Gastroesophageal sphincter (tissue), 4 donors: ENCODE data around the gene PMEL. TPM values are rescaled to one million over a fixed set of nuclear protein-coding genes. Genes with fewer than 3 reads are reported as not detected.
"Not testable (repeated sequence)": the region's sequence is repeated elsewhere in the genome, so short reads cannot be mapped to it uniquely, and the experiment has no call there.

Experiments used
- ATAC-seq: fragments of 150-250 bp; one replicate; pipeline ENCODE4 v1.9.1; 2016; ENCODE audit warnings: mild to moderate bottlenecking, moderate library complexity
- H3K27ac ChIP-seq, 4 donors: fragments of 200-600 bp; sonication (generic) in 3 of 4; 1 replicate in 3 of 4; 2 replicates in 1 of 4; pipeline ENCODE4 v1.5.1; 2016 to 2019
- H3K27me3 ChIP-seq: fragments of 200-600 bp; sonication (generic); one replicate; pipeline ENCODE4 v1.5.1; 2019
- H3K36me3 ChIP-seq, 2 donors: fragments of 200-600 bp; sonication (generic); one replicate each; pipeline ENCODE4 v1.5.1; 2019; ENCODE audit warnings: control low read depth in 1 of 2
- H3K4me1 ChIP-seq, 3 donors: fragments of 200-600 bp; sonication (generic); 1 replicate in 2 of 3; 2 replicates in 1 of 3; pipeline ENCODE4 v1.5.1; 2016 to 2019; ENCODE audit warnings: control low read depth in 2 of 3
- H3K4me3 ChIP-seq, 2 donors: fragments of 200-600 bp; sonication (generic); one replicate each; pipeline ENCODE4 v1.5.1; 2019; ENCODE audit warnings: mild to moderate bottlenecking in 1 of 2, moderate library complexity in 1 of 2
- H3K9me3 ChIP-seq, 3 donors: fragments of 200-600 bp; sonication (generic); one replicate each; pipeline ENCODE4 v1.5.1; 2017 to 2019; ENCODE audit warnings: control low read depth in 2 of 3
- CTCF ChIP-seq, 4 experiments: fragments of 200-600 bp in 2 of 4; fragments of 450-650 bp in 2 of 4; sonication (generic) in 1 of 4; IDR thresholded peaks; one replicate each; pipeline ENCODE4 v1.5.1; 2017 to 2019; ENCODE audit warnings: antibody characterized with exemption in 4 of 4, mild to moderate bottlenecking in 2 of 4, moderate library complexity in 2 of 4
- EP300 ChIP-seq: sonication (generic); formaldehyde crosslinking; IDR thresholded peaks from one replicate; pipeline ENCODE4 v1.6.1; 2017; ENCODE audit warnings: antibody characterized with exemption, mild to moderate bottlenecking
- POLR2A ChIP-seq, 2 donors: fragments of 450-650 bp; IDR thresholded peaks; one replicate each; pipeline ENCODE4 v1.6.1; 2017; ENCODE audit warnings: antibody characterized with exemption in 2 of 2, mild to moderate bottlenecking in 2 of 2, moderate library complexity in 1 of 2
- POLR2AphosphoS5 ChIP-seq: sonication (generic); formaldehyde crosslinking; IDR thresholded peaks from one replicate; pipeline ENCODE4 v1.6.1; 2017; ENCODE audit warnings: antibody characterized with exemption
- WGBS, 2 donors: methylation state at CpG; one replicate each; pipeline ENCODE4 v1.1.5; 2018; ENCODE audit warnings: low coverage in 1 of 2; 5-methylcytosine and 5-hydroxymethylcytosine counted together
- total RNA-seq, 4 donors: library from RNA; depleted of rRNA; stranded (reverse); fragments of >200 nt; gene quantifications; one replicate each; pipeline ENCODE4 v1.1.0, GENCODE V29; 2016

The PMEL gene
- total RNA-seq, 4 donors from 2014 or later = 0.20 to 4.7 (median 0.67) TPM; not detected in 1

GRCh38 chr12:55983232-55983842 lies 17.5 kb upstream of the PMEL start:
- TF ChIP-seq POLR2A (IDR thresholded peaks at IDR 0.05) (no peak), EP300 (no peak), CTCF (IDR thresholded peaks at IDR 0.05) (no peak), POLR2AphosphoS5 (no peak)
- Histone ChIP-seq H3K27ac (no peak overlapping the region), H3K36me3 (peaks cover 0 to 67% of the 10 kb centered on the region in 2 donors), H3K4me1 (peaks cover 0 to 14% (median 0%) of the 10 kb centered on the region in 3 donors), H3K27me3 (no peaks in the 10 kb centered on the region), H3K9me3 (no peaks in the 10 kb centered on the region), H3K4me3 (no peak overlapping the region)
- no peak for ATAC-seq
- WGBS, 2 donors = 70 to 72% methylated on average over 3 of the region's 4 CpGs

GRCh38 chr12:55982319-55982936 lies 16.6 kb upstream of the PMEL start:
- 63 to 72% methylated on average over 3 of the region's 3 CpGs for WGBS, 2 donors
- Histone ChIP-seq H3K36me3 (peaks cover 0 to 58% of the 10 kb centered on the region in 2 donors), H3K4me1 (peaks cover 0 to 23% (median 0%) of the 10 kb centered on the region in 3 donors), H3K4me3 (no peak overlapping the region), H3K27me3 (no peaks in the 10 kb centered on the region), H3K9me3 (no peaks in the 10 kb centered on the region), H3K27ac (no peak overlapping the region)
- no peak for TF ChIP-seq CTCF (IDR thresholded peaks at IDR 0.05)
- TF ChIP-seq EP300 = no peak
- TF ChIP-seq POLR2AphosphoS5 = no peak
- TF ChIP-seq POLR2A (IDR thresholded peaks at IDR 0.05) = no peak
- no peak for ATAC-seq

GRCh38 chr12:55981882-55982281 lies 16.0 kb upstream of the PMEL start:
- H3K27me3 ChIP-seq, H3K9me3 ChIP-seq, ATAC-seq, H3K4me3 ChIP-seq, H3K27ac ChIP-seq: not testable (repeated sequence)
- Histone ChIP-seq H3K4me1 (peaks cover 0 to 29% (median 1%) of the 10 kb centered on the region in 3 donors), H3K36me3 (peaks cover 0 to 56% of the 10 kb centered on the region in 2 donors)
- 62 to 70% methylated on average over 2 to 5 of the region's 5 CpGs for WGBS, 2 donors

GRCh38 chr12:55979069-55979468 lies 13.2 kb upstream of the PMEL start:
- Histone ChIP-seq H3K9me3 (no peaks in the 10 kb centered on the region), H3K4me3 (no peak overlapping the region), H3K36me3 (peaks cover 0 to 31% of the 10 kb centered on the region in 2 donors), H3K27ac (no peak overlapping the region), H3K27me3 (no peaks in the 10 kb centered on the region), H3K4me1 (peaks cover 0 to 54% (median 18%) of the 10 kb centered on the region in 3 donors)
- TF ChIP-seq CTCF (IDR thresholded peaks at IDR 0.05) = no peak
- no peak for TF ChIP-seq POLR2A (IDR thresholded peaks at IDR 0.05)
- no peak for TF ChIP-seq POLR2AphosphoS5
- TF ChIP-seq EP300 = no peak
- ATAC-seq = no peak
- 89 to 97% methylated on average over 3 of the region's 3 CpGs for WGBS, 2 donors

- Histone ChIP-seq H3K4me1 (peaks cover 0 to 54% (median 18%) of the 10 kb centered on the region in 3 donors), H3K36me3 (peaks cover 0 to 25% of the 10 kb centered on the region in 2 donors), H3K27me3 (no peaks in the 10 kb centered on the region), H3K4me3 (no peak overlapping the region), H3K27ac (no peak overlapping the region), H3K9me3 (no peaks in the 10 kb centered on the region)
- ATAC-seq = no peak
- WGBS, 2 donors = 95 to 98% methylated on average over 4 to 7 of the region's 7 CpGs
- no peak for TF ChIP-seq POLR2A (IDR thresholded peaks at IDR 0.05)
- TF ChIP-seq EP300 = no peak
- TF ChIP-seq CTCF (IDR thresholded peaks at IDR 0.05) = no peak
- no peak for TF ChIP-seq POLR2AphosphoS5
These were observed 12.6 kb upstream of the PMEL start for GRCh38 chr12:55978393-55978792.
